Measurements from ENCODE around the gene PWWP3B. TPM values are rescaled to one million over a fixed set of nuclear protein-coding genes. Genes with fewer than 3 reads are reported as not detected.

PWWP3B gene
- total RNA-seq, 1 donor from 2014 or later: 1.1 TPM

- Mint-ChIP-seq H3K4me1 (ENCODE audit: low read depth) (no peaks in the 10 kb centered on the region), H3K27ac (ENCODE audit: unreplicated experiment) (no peak overlapping the region), H3K9me3 (ENCODE audit: low read depth) (peaks cover 29% of the 10 kb centered on the region), H3K4me3 (ENCODE audit: unreplicated experiment) (no peak overlapping the region), H3K36me3 (ENCODE audit: low read depth) (no peaks in the 10 kb centered on the region), H3K27me3 (ENCODE audit: low read depth) (no peaks in the 10 kb centered on the region)
- no peak for TF ChIP-seq CTCF (IDR thresholded peaks at IDR 0.05)
- DNase-seq (ENCODE audit: low spot score): no peak
These were observed 33.5 kb downstream of the PWWP3B start for GRCh38 chrX:106201502-106202178.

- peaks cover 24% of the 10 kb centered on the region for H3K9me3 Mint-ChIP-seq (ENCODE audit: low read depth)
- no peaks in the 10 kb centered on the region for H3K36me3 Mint-ChIP-seq (ENCODE audit: low read depth)
- no peak for DNase-seq (ENCODE audit: low spot score)
- H3K27me3 Mint-ChIP-seq (ENCODE audit: low read depth): no peaks in the 10 kb centered on the region
- no peak overlapping the region for H3K4me3 Mint-ChIP-seq (ENCODE audit: unreplicated experiment)
- no peak overlapping the region for H3K27ac Mint-ChIP-seq (ENCODE audit: unreplicated experiment)
- no peak for TF ChIP-seq CTCF (IDR thresholded peaks at IDR 0.05)
- H3K4me1 Mint-ChIP-seq (ENCODE audit: low read depth): no peaks in the 10 kb centered on the region
These were observed 35.2 kb downstream of the PWWP3B start for GRCh38 chrX:106203315-106203714.

- H3K27me3 Mint-ChIP-seq (ENCODE audit: low read depth): no peaks in the 10 kb centered on the region
- no peak overlapping the region for H3K4me3 Mint-ChIP-seq (ENCODE audit: unreplicated experiment)
- H3K4me1 Mint-ChIP-seq (ENCODE audit: low read depth): no peaks in the 10 kb centered on the region
- no peak overlapping the region for H3K27ac Mint-ChIP-seq (ENCODE audit: unreplicated experiment)
- H3K9me3 Mint-ChIP-seq (ENCODE audit: low read depth): peaks cover 48% of the 10 kb centered on the region
- no peaks in the 10 kb centered on the region for H3K36me3 Mint-ChIP-seq (ENCODE audit: low read depth)
- DNase-seq (ENCODE audit: low spot score): no peak
- no peak for TF ChIP-seq CTCF (IDR thresholded peaks at IDR 0.05)
These were observed 40.0 kb downstream of the PWWP3B start for GRCh38 chrX:106208154-106208553.

Other genes with a start within 250 kb of the PWWP3B start
- not detected in 3 replicates for gene SERPINA7, start 129.6 kb upstream of the PWWP3B start, total RNA-seq